IPS-18c (cell line): ENCODE results near the gene PTGS1.
A peak's percentile ranks its signal among the peaks of the same experiment; 100 is the strongest.
"Not testable (repeated sequence)": the region's sequence is repeated elsewhere in the genome, so short reads cannot be mapped to it uniquely, and the experiment has no call there.

Source experiments
- H3K4me3 ChIP-seq: 2 replicates; pipeline ENCODE4 v1.7.0; 2013; ENCODE audit warnings: low read depth, mild to moderate bottlenecking, low read length, moderate library complexity; ENCODE audit not compliant: insufficient read depth
- H3K9me3 ChIP-seq: one replicate; pipeline ENCODE4 v1.6.1; 2013; ENCODE audit warnings: mild to moderate bottlenecking, low read length, moderate library complexity; ENCODE audit not compliant: control insufficient read depth, insufficient read depth

PTGS1 gene

GRCh38 chr9:122340161-122340560 is 30.7 kb upstream of the PTGS1 start:
- Histone ChIP-seq H3K4me3 (no peak overlapping the region), H3K9me3 (no peaks in the 10 kb centered on the region)

GRCh38 chr9:122342323-122343050 is 28.3 kb upstream of the PTGS1 start:
- H3K9me3 ChIP-seq, result no peaks in the 10 kb centered on the region
- H3K4me3 ChIP-seq, result no peak overlapping the region

DNA sequence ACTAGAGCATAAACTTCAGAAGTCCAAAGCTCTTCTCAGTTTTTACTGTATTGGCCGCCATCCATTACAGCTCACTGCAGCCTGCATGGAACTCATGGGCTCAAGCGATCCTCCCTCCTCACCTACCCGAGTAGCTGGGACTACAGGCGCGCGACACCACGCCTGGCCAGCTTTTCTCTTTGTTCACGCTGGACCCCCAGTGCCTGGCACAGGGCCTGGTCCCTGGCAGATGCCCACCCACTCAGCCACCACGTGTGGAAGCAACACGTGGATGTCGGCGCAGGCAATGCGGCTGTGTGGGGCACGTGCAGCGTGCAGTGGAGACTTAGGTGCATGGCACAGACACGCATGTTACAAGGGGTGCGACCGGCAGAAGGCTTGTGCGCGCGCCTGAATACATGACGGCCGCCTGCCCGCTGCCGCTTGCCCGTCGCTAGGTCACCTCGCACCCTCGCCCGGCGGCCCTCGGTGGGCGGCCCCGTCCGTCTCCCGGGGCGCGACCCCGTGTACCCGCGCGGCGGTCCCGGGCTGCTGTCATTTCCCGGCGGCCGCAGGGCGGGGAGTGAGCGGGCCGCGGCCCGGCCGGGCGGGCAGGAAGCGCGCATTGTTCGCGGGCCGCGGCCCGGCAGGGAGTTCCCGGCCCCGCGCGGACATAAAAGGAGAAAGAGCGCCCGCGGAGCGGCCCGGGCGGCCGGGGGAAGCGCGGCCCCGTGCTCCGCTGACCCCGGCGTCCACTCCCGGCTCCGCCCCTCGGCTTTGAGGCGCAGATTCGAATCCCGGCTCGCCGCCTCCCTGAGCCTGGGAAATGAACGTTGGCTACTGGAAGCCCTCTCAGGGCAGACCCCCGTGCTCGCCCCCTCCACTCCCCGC is 24.1 kb upstream of the PTGS1 start:
- Histone ChIP-seq H3K4me3 (peak overlapping the region; percentile 63), H3K9me3 (no peaks in the 10 kb centered on the region)

DNA sequence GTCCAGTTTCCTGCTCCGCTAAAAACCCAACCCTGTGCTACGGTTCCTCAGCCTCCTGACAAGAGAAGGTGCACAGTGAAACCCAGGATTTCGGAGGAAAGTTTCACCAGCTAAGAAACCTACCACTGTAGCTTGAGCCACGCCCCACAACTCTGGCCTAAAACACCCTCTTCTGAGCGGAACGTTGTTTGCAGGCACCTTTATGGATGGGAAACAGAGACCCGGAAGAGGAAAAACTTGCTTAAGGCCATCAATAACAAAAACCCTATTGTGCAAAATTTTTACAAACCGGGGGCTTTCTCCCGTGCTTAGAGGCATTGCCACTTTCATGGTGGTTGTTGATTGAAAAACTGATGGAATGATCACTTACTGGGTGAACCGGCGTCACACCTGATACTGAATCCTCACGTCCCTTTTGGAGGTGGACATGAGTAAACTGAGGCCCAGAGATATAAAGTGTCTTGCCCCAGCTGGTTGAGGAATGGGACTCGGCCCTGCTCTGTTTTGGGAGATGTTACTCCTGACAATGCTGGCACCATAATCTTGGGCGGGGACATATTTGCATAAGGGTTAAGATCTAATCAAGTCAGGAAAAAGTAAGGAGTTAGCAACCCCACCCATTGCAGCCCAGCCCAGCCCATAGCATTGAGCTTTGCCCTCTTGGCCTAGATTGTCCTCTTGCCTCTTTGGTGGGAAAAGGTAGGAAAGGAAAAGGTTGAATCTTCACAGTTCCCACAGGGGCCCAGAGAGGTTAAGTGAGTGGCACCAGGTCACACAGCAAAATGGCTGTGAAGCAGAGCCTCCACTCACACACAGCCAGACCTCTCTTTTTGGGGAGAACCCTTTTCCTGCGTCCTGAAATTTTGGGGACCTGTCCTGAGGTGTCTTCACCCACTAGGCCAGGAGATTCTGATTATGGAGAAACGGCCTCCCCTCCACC is 23.2 kb upstream of the PTGS1 start:
- Histone ChIP-seq H3K9me3 (no peaks in the 10 kb centered on the region), H3K4me3 (peak overlapping the region; percentile 63)

GRCh38 chr9:122348288-122348777 is 22.5 kb upstream of the PTGS1 start:
- H3K9me3 ChIP-seq, result no peaks in the 10 kb centered on the region
- H3K4me3 ChIP-seq, result no peak overlapping the region

GRCh38 chr9:122348791-122349190 is 22.0 kb upstream of the PTGS1 start:
- Histone ChIP-seq H3K9me3 (no peaks in the 10 kb centered on the region), H3K4me3 (no peak overlapping the region)

DNA sequence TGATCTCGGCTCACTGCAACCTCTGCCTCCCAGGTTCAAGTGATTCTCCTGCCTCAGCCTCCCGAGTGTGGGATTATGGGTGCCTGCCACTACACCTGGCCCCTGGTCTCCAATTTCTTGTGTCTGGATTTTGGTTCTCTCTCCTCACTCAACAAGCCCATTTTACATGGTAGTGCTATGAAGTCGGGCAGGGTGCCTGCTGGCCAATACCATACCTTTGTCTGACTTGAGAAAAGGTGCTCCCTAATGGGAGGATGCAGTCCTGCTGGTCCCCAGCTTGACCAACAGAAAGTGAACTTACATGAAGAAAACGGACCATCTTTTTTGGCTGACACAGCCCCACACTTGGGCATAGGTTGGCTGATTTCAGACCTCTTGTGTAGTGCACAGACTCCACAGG is 21.6 kb upstream of the PTGS1 start:
- Histone ChIP-seq H3K4me3 (no peak overlapping the region), H3K9me3 (no peaks in the 10 kb centered on the region)

DNA sequence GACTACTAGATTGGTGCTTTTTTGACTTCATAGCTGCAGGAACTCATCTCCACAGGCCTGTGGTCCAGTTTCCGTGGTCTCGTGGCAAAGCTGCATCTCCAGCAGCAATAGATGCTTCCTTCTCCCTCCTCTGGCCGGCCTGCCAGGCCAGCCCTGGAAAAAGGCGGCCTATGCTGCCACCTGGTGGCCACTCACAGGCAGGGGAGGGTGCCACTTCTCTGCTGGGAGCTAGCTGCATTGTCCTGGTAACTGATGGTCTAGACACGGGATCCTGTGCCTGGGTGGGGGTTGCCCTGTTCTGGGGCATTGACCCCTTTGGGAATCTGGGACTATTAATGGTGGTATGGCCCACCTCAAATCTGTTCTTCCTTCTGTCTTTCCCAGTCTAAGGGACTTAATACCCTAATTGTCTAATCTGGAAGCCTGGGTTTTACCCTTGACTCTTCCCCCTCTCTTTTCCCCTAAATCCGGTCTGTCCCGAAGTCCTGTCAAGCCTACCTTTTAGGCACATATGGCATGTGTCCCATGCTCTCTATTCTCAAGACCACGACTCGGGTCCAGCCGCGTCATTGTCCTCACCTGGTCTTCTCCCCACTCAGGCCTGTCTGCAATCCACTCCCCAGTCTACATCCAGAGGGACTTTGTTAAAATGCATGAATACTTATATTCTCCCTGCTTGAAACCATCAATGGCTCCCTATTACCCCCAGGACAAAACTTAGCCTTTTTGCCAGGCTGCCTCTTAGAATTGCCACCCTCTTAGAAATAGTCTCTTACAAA is 20.1 kb upstream of the PTGS1 start:
- Histone ChIP-seq H3K9me3 (no peaks in the 10 kb centered on the region), H3K4me3 (no peak overlapping the region)

DNA sequence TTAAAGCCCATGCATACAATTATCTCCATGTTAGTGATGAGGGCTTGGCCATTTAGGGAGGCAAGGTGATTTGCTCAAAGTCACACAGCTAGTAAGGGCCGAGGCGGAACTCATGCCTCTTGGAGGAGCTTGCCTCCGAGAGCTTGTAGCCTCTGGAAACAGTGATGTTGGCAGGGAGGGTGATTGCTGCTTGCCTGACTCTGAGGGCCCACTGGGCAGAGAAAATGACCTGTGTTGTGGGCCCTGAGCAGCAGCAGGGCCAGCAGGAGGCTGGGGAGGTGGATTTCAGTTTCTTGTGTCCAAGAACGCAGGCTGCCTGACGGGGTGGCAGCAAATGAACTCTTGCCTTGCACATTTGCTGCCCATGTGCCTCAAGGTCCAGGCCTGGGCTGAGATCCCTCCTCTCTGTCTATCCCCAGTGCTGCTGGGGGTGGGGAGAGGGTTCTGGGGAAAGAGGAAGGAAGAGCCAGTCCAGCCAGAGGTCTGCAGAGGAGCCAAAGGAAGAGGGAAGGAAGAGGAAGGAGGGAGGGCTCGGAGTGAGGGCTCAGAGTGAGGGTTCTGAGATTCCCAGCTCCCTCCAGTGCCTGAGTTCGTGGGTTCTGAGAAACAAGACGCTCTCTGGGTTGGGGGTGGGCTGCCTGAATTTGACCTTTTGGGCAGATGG is 16.2 kb upstream of the PTGS1 start:
- no peak overlapping the region for H3K4me3 ChIP-seq
- H3K9me3 ChIP-seq, result no peaks in the 10 kb centered on the region

DNA sequence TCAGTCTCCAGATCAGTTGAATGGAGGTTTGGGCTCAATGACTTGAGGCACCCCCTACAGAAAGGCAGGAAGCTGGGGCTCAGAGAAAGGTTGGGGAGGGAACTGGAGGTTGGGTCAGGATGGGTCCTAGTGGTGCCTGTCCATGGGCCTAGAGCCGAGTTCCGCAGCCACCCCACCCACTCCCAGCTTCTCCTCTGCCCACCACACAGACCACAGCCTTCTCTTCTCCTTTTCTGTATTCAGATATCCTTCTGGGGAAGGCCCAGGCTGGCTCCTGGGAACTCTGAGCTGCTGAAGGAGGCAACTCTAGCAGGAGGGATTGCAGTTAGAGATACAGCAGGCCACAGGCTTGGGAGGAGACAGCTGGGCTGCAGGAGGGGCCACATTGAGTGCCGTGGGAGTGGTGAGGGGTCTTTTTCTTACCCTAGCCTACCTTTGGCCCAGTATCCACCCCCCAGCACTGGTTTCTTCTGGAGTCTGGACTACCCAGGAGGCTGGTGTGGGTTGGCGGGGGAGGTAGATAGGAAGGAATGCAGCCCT is 15.4 kb upstream of the PTGS1 start:
- Histone ChIP-seq H3K9me3 (no peaks in the 10 kb centered on the region), H3K4me3 (no peak overlapping the region)

GRCh38 chr9:122356627-122357026 is 14.2 kb upstream of the PTGS1 start:
- Histone ChIP-seq H3K4me3 (no peak overlapping the region), H3K9me3 (no peaks in the 10 kb centered on the region)

- Histone ChIP-seq H3K4me3 (no peak overlapping the region), H3K9me3 (no peaks in the 10 kb centered on the region)
These were observed 9.9 kb upstream of the PTGS1 start for GRCh38 chr9:122360891-122361290.

DNA sequence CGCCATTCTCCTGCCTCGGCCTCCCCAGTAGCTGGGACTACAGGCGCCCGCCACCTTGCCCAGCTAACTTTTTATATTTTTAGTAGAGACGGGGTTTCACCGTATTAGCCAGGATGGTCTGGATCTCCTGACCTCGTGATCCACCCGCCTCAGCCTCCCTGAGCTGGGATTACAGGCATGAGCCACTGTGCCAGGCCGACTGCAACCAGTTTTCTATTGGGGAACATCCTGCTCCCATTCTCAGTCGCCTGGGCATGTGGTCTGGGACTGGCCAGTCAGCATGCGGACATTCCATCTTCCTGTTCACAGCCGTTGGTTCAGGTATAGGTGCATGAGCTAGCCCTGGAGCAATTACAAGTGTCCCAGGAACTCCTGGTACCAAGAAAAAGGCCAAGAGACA is 7.7 kb upstream of the PTGS1 start:
- H3K9me3 ChIP-seq, result not testable (repeated sequence)

GRCh38 chr9:122364117-122364782 is 6.6 kb upstream of the PTGS1 start:
- Histone ChIP-seq H3K9me3 (no peaks in the 10 kb centered on the region), H3K4me3 (no peak overlapping the region)

More for the DNA sequence above, 7.7 kb upstream of the PTGS1 start:
- H3K4me3 ChIP-seq, result not testable (repeated sequence)

- H3K9me3 ChIP-seq, result no peaks in the 10 kb centered on the region
- no peak overlapping the region for H3K4me3 ChIP-seq
These were observed 6.1 kb upstream of the PTGS1 start for GRCh38 chr9:122364783-122365150.
